GM21717 (cell line): Measurements from ENCODE around the gene CSF2.

Experiments used
- ATAC-seq: cut with Tn5 transposase; IDR thresholded peaks from one replicate; pipeline ENCODE4 v1.9.1; 2021; ENCODE audit warnings: mild to moderate bottlenecking, moderate library complexity; ENCODE audit not compliant: unreplicated experiment

Gene CSF2

DNA sequence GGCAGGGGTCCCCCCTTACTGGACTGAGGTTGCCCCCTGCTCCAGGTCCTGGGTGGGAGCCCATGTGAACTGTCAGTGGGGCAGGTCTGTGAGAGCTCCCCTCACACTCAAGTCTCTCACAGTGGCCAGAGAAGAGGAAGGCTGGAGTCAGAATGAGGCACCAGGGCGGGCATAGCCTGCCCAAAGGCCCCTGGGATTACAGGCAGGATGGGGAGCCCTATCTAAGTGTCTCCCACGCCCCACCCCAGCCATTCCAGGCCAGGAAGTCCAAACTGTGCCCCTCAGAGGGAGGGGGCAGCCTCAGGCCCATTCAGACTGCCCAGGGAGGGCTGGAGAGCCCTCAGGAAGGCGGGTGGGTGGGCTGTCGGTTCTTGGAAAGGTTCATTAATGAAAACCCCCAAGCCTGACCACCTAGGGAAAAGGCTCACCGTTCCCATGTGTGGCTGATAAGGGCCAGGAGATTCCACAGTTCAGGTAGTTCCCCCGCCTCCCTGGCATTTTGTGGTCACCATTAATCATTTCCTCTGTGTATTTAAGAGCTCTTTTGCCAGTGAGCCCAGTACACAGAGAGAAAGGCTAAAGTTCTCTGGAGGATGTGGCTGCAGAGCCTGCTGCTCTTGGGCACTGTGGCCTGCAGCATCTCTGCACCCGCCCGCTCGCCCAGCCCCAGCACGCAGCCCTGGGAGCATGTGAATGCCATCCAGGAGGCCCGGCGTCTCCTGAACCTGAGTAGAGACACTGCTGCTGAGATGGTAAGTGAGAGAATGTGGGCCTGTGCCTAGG, at the start of gene CSF2:
TSS of gene CSF2 (plus strand) at position 559 of the 783 bp plus-strand sequence. CDS start at position 594, 35 bp downstream.
- ATAC-seq, result no peak

DNA sequence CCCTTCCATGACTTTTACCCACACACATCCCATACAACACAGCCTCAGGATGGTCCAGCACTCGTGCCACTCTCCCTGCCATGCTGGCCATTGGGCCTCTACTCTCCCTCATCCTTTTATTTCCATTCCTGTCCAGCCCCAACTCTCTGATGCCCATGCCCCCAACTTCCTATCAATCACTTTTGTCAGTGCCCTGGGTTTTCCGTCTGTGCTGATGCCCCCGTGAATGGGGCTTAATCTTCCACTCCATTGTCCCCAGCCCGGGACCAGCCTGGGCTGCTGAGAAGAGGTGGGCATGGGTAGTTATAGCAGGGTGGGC, 49.5 kb upstream of the CSF2 start:
- ATAC-seq, result no peak

DNA sequence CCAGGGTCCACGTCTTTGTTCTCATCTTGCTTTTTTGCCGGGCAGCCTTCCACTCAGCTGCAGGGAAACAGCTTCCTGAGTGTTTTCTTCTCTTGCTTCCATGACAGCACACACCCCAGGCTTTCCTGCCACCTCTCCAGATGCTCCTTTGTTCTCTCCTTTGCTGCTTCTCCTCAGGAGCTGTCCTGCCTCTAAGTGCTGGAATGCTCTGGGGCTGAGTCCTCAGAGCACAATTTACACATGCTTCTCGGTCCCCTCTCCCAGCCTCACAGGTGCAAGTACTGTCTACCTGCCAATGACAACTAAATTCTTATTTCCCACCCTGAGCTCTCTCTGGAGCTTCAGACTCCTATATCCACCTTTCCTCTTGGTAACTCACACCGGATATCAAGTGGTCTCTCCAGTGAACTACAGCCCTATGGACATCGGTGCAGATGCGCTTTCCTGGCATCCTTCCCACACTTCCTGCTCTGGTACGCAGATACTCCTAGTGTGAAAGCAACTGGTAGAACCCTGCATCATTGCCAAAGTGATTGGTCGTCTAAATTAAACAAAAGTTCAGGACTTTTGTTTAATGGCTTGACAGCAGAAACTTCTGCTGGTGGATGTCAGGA, 48.7 kb upstream of the CSF2 start:
- ATAC-seq, result no peak

DNA sequence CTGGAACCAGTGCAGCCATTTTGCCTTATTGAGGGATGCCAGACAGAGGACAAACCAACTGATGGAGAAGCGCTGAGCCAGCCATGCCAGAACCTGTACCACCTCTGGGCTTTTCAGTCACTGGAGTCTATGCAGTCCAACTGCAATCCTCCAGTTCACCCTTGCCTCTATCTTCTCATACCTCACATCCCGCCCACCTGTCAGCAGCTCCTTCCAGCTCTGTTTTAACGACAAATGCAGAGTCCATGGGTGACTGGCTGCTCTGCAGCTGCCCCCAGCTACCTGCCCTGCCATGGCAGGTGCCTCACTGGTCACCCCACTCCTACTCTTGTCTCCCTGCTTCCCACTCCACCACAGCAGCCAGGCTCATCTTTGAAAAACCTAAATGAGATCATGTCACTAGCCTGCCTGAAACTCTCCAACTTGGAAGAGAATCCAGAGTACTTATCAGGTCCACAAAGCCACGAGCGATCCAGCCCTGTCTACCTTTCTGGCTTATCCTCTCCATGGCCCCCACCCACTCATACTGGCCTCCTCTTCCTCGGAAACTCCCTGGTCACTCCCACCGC, 48.1 kb upstream of the CSF2 start:
- ATAC-seq, result no peak

DNA sequence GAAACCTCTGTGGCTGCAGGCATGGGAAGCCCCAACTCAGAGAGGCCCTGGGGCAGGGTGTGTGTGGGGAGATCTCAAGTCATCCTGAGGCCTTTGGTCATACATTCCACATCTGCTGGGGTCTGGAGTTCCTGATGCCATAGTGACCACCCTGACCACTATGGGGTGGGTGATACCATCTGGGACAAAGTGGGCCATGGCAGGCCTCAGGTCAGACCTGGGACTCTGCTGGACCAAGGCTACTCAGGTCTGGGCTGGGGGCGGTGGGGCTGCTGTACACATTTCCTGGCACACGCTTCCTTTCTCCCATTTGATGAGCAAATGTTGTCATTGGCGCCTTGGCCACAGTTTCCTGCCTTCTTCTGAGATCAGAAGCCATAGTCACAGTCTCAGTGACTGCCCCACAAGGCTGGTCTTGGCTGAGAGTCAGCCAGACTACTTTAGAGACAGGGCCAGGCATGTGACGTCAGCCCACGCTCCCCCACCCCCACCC, 47.0 kb upstream of the CSF2 start:
- no peak for ATAC-seq

DNA sequence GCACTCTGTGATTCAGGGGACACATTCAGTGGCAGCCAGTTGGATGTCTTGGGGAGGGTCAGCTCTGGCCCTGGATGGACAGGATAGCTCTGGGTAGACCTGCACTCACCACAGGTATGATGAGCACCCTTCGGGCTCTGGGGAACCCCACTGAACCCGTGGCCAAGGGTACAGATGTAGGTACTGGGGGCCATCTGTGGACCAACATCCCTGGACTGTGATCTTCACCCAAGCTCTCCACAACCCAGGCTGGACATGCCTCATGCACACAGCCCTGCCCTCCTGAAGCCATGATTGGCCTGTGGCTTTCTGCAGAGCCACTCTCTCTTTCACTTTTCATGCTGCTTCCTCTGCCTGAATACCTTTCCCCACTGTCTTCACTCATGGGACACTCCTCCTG, 46.6 kb upstream of the CSF2 start:
- ATAC-seq, result no peak

DNA sequence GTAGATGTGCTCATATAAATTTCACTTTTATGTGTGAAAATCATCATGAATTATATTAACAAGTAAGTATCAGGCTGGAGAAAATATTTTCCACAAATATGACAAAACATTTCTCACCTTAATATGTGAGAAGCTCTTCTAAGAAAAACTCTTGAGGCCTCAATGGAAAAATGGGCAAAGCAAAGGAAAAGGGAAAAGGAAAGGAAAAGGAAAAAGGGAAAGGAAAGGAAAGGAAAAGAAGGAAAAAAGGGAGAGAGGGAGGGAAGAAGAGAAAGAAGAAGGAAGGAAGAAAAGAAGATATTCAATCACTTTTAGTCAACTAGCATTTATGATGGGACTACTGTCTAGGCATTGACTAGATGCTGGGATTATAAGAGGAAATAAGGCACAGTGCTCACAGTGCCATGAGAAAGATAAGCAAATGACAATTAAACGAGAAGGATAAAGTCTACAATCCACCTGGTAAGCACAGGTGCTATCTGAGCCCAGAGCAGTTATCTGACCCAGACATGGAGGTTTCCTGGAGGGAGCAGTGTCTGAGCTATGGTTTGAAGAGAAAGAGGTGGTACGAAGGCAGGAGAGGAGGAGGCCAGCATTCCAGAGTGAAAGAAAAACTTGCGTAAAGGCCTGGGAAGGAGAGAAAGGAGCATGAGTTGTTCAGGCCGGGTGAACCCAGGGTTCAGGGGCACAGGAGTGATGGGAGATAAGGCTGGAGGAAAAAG, 43.8 kb upstream of the CSF2 start:
- no peak for ATAC-seq

DNA sequence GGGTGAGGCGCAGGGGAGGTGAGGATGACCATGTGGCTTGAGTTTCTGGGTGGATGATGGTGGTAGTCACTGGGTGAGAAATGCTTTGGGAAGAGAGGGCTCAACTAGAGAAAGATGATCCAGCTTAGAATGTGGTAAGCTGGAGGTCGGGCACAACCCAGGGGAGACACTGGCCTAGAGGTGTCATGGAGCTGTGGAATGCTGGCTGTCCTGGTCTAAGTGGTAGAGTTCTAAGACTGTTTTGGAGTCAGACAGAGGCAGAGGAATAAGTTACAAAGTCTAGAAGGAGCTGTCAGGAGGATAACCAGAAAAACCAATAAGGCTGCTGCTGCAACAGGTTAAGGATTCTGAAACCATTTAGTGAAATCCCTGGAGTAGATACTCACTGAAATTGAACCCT, 43.0 kb upstream of the CSF2 start:
- no peak for ATAC-seq

DNA sequence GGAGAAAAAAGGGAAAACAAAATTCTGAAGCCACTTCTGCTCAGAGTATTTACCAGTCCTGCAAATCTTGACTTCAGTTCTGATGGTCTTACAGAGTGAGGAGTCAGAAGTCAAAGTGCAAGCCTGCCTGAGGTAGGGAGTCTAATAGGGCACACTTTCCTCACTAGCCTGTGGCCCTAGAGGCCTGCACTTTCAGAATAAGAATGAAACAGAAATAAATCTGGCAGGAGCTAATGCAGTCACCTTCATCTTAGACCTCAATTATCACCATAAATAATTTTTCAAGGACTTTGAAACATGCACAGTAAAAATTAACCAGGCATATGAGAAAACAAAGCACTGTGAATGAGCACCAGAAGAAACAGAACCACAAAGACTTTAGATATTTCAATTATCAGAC, 41.4 kb upstream of the CSF2 start:
- ATAC-seq, result no peak

DNA sequence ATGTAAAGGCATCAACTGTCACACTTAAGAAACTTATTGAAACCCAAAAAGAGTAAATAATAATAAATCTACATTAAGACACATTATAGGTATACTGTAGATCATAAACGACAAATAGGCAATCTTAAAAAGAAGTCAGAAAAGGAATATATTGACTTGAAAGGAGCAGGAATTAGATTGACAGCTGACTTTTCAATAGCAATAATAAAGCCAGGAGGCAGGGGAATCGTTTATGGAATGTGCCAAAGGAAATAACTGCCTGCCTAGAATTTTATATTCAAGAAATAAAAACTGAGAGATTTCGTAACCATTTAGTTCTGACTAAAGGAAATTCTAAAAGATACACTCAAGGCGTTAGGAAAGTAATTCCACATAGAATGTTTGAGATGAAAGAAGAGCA, 40.5 kb upstream of the CSF2 start:
- ATAC-seq, result no peak

DNA sequence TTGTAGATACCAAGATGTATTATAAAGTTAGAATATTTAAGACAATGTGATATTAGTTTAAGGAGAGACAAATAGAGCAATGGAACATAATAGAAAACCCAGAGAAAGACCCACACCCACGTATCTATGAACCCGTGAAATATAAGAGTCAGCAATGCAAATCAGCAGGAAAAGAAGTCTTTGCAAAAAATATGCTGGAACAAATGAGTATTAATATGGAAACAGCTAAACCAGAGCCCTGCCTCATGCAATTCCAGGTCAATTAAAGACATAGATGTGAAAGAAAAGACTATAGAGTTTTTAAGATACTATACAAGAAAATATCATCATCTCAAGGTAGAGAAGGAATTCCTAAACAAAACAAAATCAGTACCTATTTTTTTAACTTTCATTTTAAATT, 36.2 kb upstream of the CSF2 start:
- ATAC-seq, result no peak

DNA sequence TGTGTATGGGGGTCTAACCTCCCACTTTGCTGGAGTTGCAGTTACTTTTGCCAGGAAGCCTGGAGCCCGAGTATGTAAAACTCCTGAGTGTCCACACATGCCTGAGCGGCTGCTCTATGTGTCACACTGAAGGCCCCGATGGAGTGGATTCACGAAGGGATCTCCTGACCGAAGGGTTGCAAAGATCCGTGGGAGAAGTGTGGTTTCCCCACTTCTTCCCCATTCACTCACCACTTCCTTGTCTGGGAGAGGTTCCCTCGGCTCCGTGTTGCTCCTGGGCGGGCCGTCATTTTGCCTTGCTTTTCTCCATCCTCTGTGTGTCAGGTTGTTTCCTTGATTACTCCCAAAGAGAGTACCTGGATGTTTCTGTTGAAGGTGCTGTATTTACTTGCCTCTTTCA, 29.4 kb upstream of the CSF2 start:
- no peak for ATAC-seq

DNA sequence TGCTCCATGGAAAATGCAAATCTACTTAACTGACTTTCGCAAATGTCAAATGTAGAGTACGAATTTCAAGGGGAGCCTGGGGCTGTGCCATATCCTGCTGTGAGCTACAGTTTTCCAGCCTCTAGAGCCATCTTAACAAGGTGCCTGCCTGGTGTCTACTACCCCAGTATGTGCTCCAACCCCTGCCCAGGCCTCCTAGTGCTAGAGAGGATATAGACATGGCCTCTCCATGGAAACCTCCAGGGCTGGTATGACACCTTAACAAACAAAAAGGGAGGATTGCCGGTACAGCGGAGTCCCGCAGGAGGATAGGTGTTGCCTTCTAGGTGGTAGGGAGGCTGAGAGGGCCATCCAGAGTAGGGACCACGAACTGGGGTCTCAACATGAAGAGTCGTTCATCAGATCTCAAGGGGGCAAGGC, 26.7 kb upstream of the CSF2 start:
- no peak for ATAC-seq

DNA sequence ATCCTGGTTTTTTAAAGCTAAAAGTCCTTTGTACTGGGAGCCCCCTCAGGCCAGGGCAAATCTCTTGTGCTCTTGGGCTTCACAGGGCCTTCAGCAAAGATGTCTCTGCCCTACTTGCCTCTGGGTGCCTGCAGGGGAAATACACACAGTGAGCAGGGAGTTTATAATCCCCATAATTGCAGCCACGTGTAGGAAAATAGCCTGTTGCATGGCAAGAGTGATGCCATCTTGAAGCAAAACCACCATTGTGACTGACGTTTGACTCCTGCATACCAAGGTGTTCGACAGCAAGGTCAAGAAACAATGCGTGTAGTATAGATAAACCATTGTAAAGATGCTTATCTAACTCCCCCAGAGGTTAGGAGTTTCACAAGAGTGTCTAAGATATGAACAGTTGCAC, 24.5 kb upstream of the CSF2 start:
- ATAC-seq, result no peak

DNA sequence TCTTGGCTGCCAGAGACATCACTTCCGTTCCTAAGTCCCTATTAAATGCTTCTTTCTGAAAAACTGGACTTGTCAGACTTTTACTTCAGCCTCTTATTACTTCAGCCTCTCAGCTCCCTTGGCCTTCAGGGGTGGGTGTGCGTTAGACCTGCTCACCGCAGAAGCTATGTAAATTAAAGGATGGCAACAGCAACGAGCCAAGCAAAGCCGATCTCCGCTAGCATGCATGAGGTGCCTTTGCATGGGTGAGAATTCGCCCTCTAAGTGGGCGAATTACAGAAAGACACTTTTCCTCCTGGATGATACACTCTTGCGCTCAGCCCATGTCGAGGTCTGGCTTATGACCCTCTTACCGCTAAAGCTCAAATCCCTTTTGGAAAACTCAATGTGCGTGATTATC, 24.0 kb upstream of the CSF2 start:
- no peak for ATAC-seq

DNA sequence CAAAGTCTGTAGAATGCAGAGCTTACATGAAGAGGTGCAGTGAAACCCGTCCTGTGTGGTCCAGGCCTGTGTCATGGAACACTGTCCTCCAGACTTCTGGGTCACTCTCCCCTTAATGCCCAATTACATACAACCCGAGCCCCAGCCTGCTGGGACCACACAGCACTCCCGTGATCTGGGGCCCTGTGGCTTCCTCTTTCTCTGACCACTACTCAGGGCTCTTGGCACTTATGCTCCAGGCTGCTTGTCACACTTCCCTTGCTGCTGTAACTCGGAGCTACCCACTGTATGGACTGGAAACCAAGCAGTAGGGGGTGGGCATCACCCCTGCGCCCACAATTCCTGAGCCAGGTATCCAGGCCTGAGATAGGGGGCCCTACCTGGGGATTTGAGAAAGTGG, 23.5 kb upstream of the CSF2 start:
- ATAC-seq, result no peak

DNA sequence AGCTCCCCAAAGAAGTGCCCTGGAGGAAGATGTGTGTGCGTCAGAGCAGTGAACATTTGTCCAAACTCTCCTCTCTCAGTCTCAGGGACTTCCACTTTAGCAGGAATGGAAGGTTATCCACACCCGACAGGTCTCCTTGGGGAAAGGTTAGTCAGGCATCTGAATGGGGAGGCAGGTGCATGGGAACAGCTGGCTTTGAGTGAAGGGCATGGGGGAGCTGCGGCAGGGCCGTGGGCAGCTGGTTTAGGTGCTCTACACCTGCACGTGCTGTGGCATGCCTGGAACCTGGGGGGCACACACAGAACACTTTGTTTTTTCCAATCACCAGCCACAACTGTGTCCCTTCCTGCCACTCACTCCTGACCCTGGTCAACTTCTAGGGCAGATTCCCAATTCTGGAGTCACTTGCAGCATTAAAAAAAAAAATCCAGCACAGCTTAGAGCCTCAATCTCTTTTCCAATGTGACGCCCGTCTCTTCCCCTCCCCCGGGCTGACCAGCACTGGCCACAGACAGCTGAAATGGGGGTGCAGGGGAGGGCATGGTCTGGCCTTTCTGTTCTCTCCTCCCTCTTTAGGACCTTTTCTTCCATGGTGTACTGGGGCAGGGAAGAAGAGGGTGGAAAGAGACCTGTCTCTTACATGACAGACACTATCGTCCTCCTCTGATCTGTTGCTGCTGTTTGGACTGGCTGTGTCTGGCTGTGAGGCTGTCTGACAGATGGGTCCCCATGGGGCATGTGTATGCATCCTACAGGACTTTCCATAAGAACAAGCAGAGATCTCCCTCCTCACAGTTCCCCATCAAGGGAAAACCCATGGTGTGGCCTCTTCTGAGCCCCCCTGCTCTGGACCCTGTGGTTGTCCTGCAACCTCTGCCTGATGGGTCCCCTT, 22.7 kb upstream of the CSF2 start:
- ATAC-seq, result no peak

DNA sequence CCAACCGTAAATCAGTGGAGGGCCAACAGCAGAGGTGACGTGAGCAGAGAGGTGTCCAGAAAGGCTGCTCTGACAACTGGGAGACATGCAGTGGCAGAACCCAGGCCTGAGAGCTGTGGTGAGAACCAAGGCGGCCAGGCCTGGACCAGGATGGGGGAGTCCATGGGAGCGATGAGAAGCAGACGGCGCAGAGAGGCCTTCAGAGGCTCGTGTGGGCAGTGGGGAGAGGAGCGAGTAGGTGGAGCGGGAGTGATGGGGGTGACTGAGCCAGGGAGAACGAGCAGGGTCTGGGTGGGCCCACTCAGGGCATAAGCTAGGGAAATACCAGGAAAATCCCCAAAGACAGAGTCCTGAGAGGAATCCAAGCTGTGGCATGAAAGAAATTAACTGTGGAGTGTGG, 21.1 kb upstream of the CSF2 start:
- no peak for ATAC-seq

DNA sequence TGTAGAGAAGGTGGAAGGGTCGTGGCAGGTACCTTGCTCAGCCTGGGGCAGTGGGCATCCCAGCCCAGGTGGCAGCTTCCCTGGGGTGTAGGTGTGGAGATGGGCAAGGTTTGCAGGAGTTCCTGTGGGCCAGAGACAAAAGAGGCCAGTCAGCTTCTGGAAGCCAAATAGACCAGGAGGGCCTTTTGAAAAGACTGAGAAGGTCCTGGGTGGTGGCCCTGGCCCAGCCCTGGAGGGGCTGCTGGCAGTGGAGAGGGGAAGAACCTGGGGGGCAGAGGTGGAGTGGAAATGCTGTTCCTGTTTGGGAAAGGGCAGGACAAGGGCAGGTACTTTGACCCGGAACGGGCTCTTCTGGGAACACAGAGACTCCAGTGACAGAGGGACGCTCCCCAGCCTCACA, 20.1 kb upstream of the CSF2 start:
- ATAC-seq, result no peak

DNA sequence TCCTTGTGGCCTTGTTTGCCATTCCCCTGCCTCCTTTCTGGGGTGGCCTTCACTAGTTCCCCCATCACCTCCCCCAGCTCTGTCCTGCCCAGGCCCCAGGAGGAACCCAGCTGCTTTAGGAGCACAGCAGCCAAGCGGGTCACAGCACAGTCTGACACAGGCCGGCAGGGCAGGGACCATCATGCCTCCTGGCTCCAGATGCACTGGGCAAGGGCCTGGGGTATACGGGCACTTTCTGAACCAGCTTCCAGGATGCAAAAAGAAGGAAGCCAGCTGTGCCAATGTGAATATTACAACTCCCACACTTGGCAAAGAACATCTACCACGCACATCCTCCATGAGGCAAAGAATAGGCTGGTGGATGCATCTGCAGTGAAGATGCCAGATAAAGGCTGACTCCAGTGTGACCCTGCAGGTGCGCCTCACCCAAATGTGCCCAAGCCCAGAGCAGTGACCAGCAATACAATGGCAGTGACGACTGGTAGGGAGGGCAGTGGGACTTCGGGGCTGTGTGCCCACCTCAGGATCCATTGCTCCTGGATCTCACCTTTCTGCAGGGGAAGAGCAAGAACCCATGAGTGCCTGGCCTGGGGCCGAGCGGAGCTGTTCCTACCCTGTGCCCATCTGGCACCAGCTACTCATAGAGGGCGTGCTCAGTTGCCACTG, 19.4 kb upstream of the CSF2 start:
- ATAC-seq, result no peak
